ENCODE data around the gene MRPS9.

- TF ChIP-seq CTCF (IDR thresholded peaks at IDR 0.05): no peak
- no peak for TF ChIP-seq POLR2A (IDR thresholded peaks at IDR 0.05)
Measured at GRCh38 chr2:105118960-105119359, 81.1 kb downstream of the MRPS9 start.
